Measurements from ENCODE around the gene THSD7B.
A peak's percentile ranks its signal among the peaks of the same experiment; 100 is the strongest.

The THSD7B gene

GRCh38 chr2:137175246-137175645, 409.9 kb downstream of the THSD7B start (continued):
- TF ChIP-seq CSRNP3 (CRISPR knock-in tag; IDR thresholded peaks at IDR 0.05) (no peak), ZFP30 (CRISPR knock-in tag; IDR thresholded peaks at IDR 0.05) (no peak), TSHZ2 (CRISPR knock-in tag; IDR thresholded peaks at IDR 0.05) (no peak), ZNF8 (CRISPR knock-in tag; IDR thresholded peaks at IDR 0.05) (no peak), ZNF70 (CRISPR knock-in tag; IDR thresholded peaks at IDR 0.05) (no peak), ZC3H10 (CRISPR knock-in tag; IDR thresholded peaks at IDR 0.05) (no peak), PPARA (CRISPR knock-in tag; IDR thresholded peaks at IDR 0.05; ENCODE audit: borderline replicate concordance) (no peak)

GRCh38 chr2:137178951-137179377, 413.6 kb downstream of the THSD7B start:
- TF ChIP-seq ISL1 (CRISPR knock-in tag; IDR thresholded peaks at IDR 0.05): peak; percentile 50
- no peak for TF ChIP-seq TSHZ2 (CRISPR knock-in tag; IDR thresholded peaks at IDR 0.05)
- peak; percentile 61 for ATAC-seq

- TF ChIP-seq GLIS3 (CRISPR knock-in tag; IDR thresholded peaks at IDR 0.05) (no peak), OSR1 (CRISPR knock-in tag; IDR thresholded peaks at IDR 0.05) (no peak), BACH2 (CRISPR knock-in tag; IDR thresholded peaks at IDR 0.05; ENCODE audit: borderline replicate concordance) (no peak), PPARA (CRISPR knock-in tag; IDR thresholded peaks at IDR 0.05; ENCODE audit: borderline replicate concordance) (no peak), ARNTL (CRISPR knock-in tag; IDR thresholded peaks at IDR 0.05; ENCODE audit: borderline replicate concordance, low read depth) (no peak)
- ATAC-seq: no peak
These were observed 414.2 kb downstream of the THSD7B start for GRCh38 chr2:137179542-137179941.

- no peak for ATAC-seq
- no peak for TF ChIP-seq ARNTL (CRISPR knock-in tag; IDR thresholded peaks at IDR 0.05; ENCODE audit: borderline replicate concordance, low read depth)
- no peak for TF ChIP-seq TOX (CRISPR knock-in tag; IDR thresholded peaks at IDR 0.05; ENCODE audit: borderline replicate concordance)
- TF ChIP-seq OSR1 (CRISPR knock-in tag; IDR thresholded peaks at IDR 0.05): no peak
- no peak for TF ChIP-seq PPARA (CRISPR knock-in tag; IDR thresholded peaks at IDR 0.05; ENCODE audit: borderline replicate concordance)
- no peak for TF ChIP-seq ZFP3 (CRISPR knock-in tag; IDR thresholded peaks at IDR 0.05)
- no peak for TF ChIP-seq ESRRG (CRISPR knock-in tag; IDR thresholded peaks at IDR 0.05)
- no peak for TF ChIP-seq GLIS3 (CRISPR knock-in tag; IDR thresholded peaks at IDR 0.05)
- no peak for TF ChIP-seq ZNF565 (CRISPR knock-in tag; conservative IDR thresholded peaks at IDR 0.05; ENCODE audit: low read depth)
- no peak for TF ChIP-seq TSHZ2 (CRISPR knock-in tag; IDR thresholded peaks at IDR 0.05)
- TF ChIP-seq POU6F1 (CRISPR knock-in tag; IDR thresholded peaks at IDR 0.05; ENCODE audit: borderline replicate concordance, low read depth): no peak
- no peak for TF ChIP-seq TCF4 (CRISPR knock-in tag; IDR thresholded peaks at IDR 0.05; ENCODE audit: borderline replicate concordance)
- no peak for TF ChIP-seq BACH2 (CRISPR knock-in tag; IDR thresholded peaks at IDR 0.05; ENCODE audit: borderline replicate concordance)
- TF ChIP-seq CREB5 (CRISPR knock-in tag; IDR thresholded peaks at IDR 0.05; ENCODE audit: low read depth): no peak
- TF ChIP-seq ZC3H10 (CRISPR knock-in tag; IDR thresholded peaks at IDR 0.05): no peak
- TF ChIP-seq RARB (CRISPR knock-in tag; IDR thresholded peaks at IDR 0.05): no peak
- no peak for TF ChIP-seq ZFP30 (CRISPR knock-in tag; IDR thresholded peaks at IDR 0.05)
These were observed 414.7 kb downstream of the THSD7B start for GRCh38 chr2:137180012-137180411.

Data from SK-N-SH treated with all-trans-retinoic acid at 6 μM for 48 hours (cell line).